Body of pancreas (tissue), 4 donors: ENCODE results near the gene IGF1R.
A peak's percentile ranks its signal among the peaks of the same experiment; 100 is the strongest.

Source experiments
- CTCF ChIP-seq, 7 experiments: fragments of 450-650 bp in 4 of 7; fragments of 200-600 bp in 3 of 7; sonication (generic) in 3 of 7; IDR thresholded peaks; one replicate each; pipeline ENCODE4 v1.5.1; 2016 to 2019; ENCODE audit warnings: antibody characterized with exemption in 7 of 7
- POLR2A ChIP-seq, 3 donors: fragments of 450-650 bp; IDR thresholded peaks; one replicate each; pipeline ENCODE4 v1.6.1; 2016; ENCODE audit warnings: antibody characterized with exemption in 3 of 3, mild to moderate bottlenecking in 2 of 3

DNA sequence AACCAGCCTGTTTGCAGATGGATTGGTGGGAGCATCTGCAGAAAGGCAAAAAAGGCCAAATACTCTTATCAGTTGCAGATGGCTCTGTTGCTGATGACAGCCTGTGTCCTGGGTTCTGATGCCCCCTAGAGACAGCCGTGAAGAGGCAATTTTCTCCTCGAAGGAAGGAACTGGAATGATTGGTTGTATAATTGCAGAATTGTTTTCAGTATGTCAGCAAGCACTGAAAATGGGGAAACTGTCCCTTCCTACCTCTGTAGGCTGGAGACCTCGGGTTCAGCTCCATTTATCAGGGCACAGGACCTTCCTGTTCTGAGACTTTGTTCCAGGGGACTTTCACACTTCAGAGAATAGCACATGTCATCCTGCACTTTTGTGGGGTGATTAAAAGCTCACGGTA is 256.2 kb downstream of the IGF1R start:
- peak in 3 of 7 experiments; percentile 10 to 30 (median 16) for TF ChIP-seq CTCF (IDR thresholded peaks at IDR 0.05)
- no peak for TF ChIP-seq POLR2A (IDR thresholded peaks at IDR 0.05)
